T-helper 1 cell (primary cell): ENCODE measurements around the gene HAGH.
"Not testable (repeated sequence)": the region's sequence is repeated elsewhere in the genome, so short reads cannot be mapped to it uniquely, and the experiment has no call there.

Experiments
- DNase-seq, 5 donors: peaks; one replicate each; pipeline ENCODE4 v3.0.0-alpha.2; 2012 to 2020
- total RNA-seq, 4 donors: gene quantifications; one replicate each; lab custom pipeline; 2026; lab: John Stamatoyannopoulos, UW

Gene HAGH
- 18.5 to 32.1 (median 20.0) reads per million in 4 donors for total RNA-seq

DNA sequence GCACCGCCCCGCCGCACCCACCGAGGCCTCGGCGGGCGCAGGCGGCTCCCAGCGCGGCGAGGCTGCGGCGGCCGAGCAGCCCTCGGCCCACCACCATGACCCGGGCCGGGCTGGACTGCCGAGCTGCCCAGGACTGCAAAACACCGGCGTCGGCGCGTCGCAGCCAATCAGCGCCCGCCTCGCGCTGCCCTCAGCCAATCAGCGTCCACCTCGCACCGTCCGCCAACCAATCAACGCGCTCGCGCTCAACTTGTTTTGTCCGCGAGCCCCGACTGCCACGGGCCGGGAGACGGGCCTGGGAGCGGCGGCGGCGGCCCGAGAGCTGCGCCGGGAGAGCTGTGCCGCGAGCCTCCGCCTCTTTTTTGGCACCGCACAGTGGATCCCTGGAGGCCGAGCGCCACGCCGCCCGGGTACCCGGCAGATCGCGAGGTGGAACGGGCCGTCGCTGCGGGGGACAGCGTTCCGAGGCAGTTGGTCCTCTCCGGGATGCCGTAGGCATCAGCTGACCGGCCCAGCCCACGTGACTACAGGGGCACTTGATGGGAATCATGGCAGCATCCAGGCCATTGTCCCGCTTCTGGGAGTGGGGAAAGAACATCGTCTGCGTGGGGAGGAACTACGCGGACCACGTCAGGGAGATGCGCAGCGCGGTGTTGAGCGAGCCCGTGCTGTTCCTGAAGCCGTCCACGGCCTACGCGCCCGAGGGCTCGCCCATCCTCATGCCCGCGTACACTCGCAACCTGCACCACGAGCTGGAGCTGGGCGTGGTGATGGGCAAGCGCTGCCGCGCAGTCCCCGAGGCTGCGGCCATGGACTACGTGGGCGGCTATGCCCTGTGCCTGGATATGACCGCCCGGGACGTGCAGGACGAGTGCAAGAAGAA is at the start of gene HAGH, which contains the start of gene FAHD1:
Gene HAGH (minus strand): TSS at position 135 of the 883 bp plus-strand sequence. CDS start 38 bp downstream, at position 97.
Gene FAHD1 (plus strand): TSS at position 516 of the 883 bp plus-strand sequence. CDS start 33 bp downstream, at position 549.
- DNase-seq, result peak; percentile 80 to 93 (median 85)

DNA sequence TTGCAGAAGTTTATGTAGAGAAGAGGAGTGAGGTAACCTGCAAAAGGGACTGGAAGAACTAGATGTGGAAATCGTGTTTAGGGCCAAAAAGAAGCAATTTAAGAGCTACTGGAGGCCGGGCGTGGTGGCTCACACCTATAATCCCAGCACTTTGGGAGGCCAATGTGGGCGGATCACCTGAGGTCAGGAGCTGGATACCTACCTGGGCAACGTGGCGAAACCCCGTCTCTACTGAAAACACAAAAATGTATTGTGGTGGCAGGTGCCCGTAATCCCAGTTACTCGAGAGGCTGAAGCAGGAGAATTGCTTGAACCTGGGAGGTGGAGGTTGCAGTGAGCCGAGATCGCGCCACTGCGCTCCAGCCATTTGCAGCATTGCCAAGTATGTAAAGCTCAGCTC is 49.4 kb upstream of the HAGH start:
- DNase-seq, result not testable (repeated sequence)

DNA sequence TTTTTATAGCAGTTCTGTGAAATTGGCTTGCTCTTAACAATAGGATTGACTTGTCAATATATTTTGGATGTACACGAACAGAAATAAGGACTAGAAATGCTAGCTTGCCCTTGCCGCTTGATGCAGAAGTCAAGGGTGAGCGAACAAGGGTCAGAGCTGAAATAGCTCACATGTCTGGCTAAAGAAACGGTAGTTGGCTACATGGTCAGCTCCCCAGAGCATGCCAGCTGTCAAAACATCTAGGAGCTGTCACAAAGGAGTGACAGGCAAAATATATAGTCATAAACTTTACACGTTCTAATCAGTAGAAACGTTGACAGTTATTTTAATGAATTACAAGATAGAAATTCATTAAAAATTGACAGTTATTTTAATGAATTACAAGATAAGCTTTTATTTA is 48.2 kb upstream of the HAGH start:
- no peak for DNase-seq

DNA sequence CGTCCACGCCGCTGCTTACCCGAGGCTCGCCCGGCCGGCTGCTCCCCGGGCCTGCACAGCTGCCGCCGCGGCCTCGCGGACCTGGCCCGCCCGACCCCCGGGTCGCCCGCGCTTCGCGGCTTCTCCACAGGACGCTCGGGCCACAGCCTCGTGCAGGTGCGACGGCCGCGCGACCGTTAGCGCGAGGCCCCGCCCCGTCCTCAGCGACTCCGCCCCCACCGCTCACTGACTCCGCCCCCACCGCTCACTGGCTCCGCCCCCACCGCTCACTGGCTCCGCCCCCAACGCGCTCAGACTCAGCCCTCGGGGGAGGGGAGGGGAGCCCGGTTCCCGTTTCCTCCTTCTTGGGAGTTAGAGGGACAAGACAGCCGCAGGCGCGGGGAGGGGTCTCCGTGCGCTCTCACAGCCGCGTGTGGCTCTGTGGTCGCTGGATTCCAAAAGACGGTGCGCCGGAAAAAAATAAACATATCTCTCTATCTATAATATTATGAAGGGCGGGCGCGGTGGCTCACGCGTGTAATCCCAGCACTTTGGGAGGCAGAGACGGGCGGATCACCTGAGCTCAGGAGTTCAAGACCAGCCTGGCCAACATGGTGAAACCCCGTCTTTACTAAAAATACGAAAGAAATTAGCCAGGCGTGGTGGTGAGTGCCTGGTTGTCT is 45.5 kb upstream of the HAGH start, which contains the start of gene MEIOB:
Gene MEIOB (minus strand): TSS at position 191 of the 662 bp plus-strand sequence. CDS start 3,989 bp downstream, outside the sequence.
- DNase-seq, result peak in 2 of 5 donors; percentile 13 to 19

- no peak for DNase-seq
Observed at GRCh38 chr16:1870365-1871082, 43.9 kb upstream of the HAGH start.

DNA sequence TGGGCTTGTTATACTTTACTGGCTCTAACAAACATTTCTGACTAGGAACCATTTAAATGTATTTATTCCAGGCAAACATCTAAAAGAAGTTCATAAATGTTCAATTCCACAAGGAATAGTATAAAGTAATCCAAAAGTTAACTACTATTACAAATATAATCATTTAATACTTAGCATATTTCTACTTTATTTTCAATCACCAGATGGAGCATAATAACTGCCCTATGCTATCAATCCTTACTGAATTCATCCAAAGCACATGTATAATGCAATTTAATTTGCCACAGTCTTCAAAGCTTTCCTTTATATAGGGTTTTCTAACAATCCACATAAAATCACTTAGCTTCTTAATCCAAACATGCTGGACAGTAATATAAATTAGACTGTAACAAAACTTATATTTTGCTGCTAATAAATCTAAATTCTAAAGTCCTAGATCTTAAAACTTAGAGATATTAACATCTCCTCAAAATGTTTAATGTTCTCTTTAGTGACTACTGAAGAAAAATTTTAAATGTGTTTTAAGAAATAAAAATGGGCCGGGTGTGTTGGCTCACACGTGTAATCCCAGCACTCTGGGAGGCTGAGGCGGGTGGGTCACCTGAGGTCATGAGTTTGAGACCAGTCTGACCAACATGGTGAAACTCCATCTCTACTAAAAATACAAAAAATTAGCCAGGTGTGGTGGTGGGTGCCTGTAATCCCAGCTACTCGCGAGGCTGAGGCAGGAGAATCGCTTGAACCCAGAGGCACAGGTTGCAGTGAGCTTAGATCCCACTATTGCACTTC is 39.5 kb upstream of the HAGH start:
- no peak for DNase-seq

DNA sequence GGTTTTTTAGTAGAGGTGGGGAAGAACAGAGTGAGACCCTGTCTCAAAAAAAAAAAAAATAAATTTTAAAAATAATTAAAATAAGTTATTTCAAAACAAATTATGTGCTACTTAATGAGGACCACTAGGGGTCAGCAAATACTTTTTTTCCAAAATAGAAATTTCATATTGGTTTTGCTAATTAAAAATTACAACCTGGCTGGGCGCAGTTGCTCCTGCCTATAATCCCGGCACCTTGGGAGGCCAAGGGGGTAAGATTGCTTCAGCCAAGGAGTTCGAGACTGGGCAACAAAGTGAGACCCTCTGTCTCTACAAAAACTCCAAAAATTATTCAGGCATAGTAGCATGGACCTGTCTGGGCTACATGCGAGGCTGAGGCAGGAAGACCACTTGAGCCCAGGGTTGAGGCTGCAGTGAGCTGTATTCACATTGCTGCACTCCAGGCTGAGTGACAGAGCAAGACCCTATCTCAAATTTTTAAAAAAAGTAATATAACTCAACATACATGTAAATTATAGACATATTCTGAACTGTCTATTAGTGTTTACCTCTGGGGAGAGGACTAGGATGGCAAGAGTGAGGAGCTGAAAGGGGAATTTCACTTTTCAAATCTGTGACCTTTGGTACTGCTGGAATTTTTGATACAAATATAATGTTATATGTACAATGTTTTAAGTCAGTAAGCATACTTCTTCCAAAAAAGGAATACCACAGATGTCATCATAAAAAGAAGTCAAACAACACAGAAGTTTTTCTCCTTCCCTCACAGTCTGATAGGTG is 37.2 kb upstream of the HAGH start:
- peak in 1 of 5 donors; percentile 19 for DNase-seq

DNA sequence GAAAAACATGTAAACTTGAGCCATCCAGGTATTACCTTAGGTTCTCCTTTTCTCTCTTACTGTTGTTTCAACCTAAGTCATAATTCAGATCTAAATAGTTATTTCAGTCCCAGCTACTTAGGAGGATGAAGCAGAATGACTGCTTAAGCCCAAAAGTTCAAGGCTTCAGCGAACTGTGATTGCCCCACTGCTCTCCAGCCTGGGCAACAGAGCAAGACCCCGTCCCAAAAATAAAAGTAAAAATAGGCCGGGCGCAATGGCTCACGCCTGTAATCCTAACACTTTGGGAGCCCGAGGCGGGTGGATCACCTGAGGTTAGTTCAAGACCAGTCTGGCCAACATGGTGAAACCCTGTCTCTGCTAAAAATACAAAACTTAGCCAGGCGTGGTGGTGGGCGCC is 35.8 kb upstream of the HAGH start:
- DNase-seq, result no peak

DNA sequence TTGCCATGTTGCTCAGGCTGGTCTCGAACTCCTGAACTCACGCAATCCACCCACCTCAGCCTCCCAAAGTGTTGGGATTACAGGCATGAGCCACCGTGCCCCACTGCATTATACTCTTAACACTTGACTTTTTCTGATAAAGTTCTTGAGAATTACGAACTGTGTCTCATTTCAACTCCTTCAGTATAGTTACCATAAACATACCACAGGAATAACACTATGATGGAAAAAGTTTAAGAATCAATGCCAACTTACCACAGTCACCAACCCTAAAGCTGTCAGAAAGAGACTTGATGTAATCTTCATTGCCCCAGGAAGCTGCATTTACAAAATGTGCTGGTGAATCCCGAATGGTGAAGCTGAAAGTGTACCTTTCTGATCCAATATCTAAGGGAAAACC is 35.1 kb upstream of the HAGH start:
- no peak for DNase-seq

DNA sequence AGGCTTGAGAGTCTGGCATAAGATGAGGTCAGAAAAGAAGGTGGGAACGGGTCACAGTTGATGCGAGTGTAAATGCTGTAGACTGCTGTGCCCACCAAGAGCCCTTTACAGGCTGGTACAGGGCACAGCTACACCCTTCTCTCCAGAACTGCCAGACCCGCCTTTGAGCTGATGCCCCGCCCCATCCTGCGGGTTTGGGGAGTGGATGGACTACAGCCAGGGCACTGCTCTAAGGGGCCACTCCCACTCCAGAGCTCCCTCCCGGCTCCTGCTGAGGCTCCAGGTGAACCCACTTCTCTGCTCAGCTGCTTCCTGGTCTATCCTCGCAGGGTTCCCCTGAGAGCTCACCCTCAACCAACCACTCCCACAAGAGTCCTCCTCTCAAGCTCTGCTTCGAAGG is 33.0 kb upstream of the HAGH start:
- DNase-seq, result no peak

DNA sequence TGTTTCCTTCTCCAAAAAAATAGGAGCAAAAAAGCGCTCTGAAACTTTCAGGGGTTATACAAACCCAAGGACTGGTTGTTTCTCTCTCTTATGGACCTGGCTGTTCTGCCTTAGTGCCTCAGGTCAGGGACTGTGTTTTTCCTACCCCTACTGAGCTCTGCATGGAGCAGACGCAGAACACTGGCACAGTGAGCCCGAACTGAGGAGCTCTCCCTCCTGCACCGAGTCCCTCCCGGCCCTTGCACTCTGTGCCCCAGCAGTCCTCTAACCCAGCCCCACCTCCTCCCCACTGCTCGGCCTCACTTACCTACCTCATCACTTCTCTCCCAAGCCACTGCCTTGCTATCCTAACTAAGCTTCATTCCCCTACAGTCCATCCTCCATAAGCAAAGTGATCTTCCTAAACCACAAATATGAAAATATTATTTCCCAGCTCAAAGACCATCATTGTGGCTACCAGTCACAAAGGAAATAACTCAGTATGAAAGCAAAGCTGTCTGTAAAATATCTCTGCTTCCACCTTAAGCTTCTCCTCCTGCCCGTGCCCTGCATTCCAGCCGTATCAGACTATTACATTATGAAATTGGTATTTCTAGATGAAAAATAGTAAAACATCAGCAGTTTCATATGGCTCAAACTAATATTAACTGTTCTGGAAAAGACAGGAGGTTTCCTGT is 31.7 kb upstream of the HAGH start:
- DNase-seq, result no peak

GRCh38 chr16:1857433-1858097 is 30.9 kb upstream of the HAGH start:
- DNase-seq, result no peak

- DNase-seq, result no peak
Observed at GRCh38 chr16:1851793-1852192, 25.2 kb upstream of the HAGH start.

DNA sequence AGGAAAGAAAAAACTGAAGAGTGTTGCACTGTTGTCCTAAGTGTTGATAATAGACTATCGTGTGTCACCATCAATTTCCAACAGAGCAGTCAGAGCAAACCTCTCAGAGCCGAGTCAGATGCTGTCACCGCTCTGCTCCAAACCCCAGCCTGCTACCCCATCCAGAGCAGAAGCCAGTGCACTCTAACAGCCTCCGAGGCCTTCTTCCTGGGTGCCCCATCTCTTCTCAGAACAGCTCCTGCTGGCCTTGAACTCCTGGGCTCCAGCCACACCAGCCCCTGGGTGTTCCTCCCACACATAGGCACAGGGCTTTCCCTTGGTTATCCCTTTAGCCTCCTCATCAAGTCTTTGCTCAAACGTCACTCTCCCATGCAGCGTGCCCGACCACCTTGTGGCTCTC is 24.4 kb upstream of the HAGH start:
- no peak for DNase-seq

DNA sequence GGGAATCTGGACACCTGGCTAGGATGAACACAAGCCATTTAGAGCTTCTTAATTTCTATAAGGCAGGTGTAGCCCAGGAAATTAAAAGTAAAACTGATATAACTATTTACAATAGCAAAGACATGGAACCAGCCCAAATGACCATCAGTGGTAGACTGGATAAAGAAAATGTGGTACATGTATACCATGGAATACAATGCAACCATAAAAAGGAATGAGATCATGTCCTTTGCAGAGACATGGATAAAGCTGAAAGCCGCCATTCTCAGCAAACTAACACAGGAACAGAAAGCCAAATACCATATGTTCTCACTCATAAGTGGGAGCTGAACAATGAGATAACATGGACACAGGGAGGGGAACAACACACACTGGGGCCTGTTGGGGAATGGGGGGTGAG is 19.8 kb upstream of the HAGH start:
- no peak for DNase-seq

GRCh38 chr16:1845985-1846384 is 19.4 kb upstream of the HAGH start:
- no peak for DNase-seq

- no peak for DNase-seq
Observed at GRCh38 chr16:1839554-1839953, 12.9 kb upstream of the HAGH start.

- no peak for DNase-seq
Observed at GRCh38 chr16:1834096-1834495, 7.5 kb upstream of the HAGH start.

DNA sequence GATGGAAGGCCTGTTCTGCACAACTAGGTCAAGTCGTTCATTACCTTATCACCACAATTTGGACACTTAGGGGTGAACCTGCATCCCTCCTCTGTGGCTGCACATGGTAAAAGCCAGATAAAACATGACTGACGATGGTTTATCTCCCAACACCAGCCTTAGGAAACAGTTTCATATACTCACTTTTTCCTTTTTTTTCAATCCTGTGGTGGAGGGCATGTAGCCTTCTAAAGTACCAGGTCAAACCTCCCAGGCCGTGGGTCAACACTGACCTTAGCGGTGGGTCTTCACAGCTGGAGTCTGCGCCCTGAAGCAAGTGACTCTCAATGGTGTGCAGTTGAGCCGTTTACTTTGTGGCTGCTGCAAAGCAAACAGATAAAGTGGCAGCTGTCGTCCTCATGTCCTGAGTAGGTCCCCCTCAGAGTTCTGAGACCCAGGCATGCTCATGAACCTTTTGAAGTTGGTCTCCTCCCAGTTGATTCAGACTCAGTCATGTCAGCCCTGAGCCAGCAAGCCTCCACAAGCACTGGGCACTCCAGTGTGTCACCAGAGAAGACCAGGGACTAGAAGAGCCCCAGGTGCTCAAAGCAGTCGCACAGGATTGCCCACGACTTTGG is 6.3 kb upstream of the HAGH start:
- DNase-seq, result no peak
